Peyer's patch (tissue), 4 donors: ENCODE data around the gene SLC26A8. TPM values are rescaled to one million over a fixed set of nuclear protein-coding genes. Genes with fewer than 3 reads are reported as not detected.
"Not testable (repeated sequence)": the region's sequence is repeated elsewhere in the genome, so short reads cannot be mapped to it uniquely, and the experiment has no call there.

Experiments used
- DNase-seq, 3 donors: peaks; one replicate each; pipeline ENCODE4 v3.0.0-alpha.2; 2017 to 2019
- H3K27ac ChIP-seq, 4 donors: fragments of 200-600 bp; sonication (generic); one replicate each; pipeline ENCODE4 v1.5.1; 2016 to 2019
- H3K27me3 ChIP-seq, 2 donors: fragments of 200-600 bp; sonication (generic); one replicate each; pipeline ENCODE4 v1.5.1; 2019
- H3K36me3 ChIP-seq, 3 donors: fragments of 200-600 bp; sonication (generic); one replicate each; pipeline ENCODE4 v1.5.1; 2016 to 2019
- H3K4me1 ChIP-seq, 4 donors: fragments of 200-600 bp; sonication (generic); one replicate each; pipeline ENCODE4 v1.5.1; 2016 to 2019
- H3K4me3 ChIP-seq, 4 donors: fragments of 200-600 bp; sonication (generic); 1 replicate in 3 of 4; 2 replicates in 1 of 4; pipeline ENCODE4 v1.5.1; 2016 to 2019; ENCODE audit warnings: mild to moderate bottlenecking in 1 of 4
- H3K9me3 ChIP-seq, 4 donors: fragments of 200-600 bp; sonication (generic); one replicate each; pipeline ENCODE4 v1.5.1; 2016 to 2019; ENCODE audit warnings: mild to moderate bottlenecking in 1 of 4
- CTCF ChIP-seq, 6 experiments: fragments of 450-650 bp in 4 of 6; fragments of 200-600 bp in 2 of 6; sonication (generic) in 1 of 6; IDR thresholded peaks; one replicate each; pipeline ENCODE4 v1.5.1; 2017 to 2019; ENCODE audit warnings: antibody characterized with exemption in 6 of 6, mild to moderate bottlenecking in 3 of 6, moderate library complexity in 1 of 6
- POLR2A ChIP-seq, 2 donors: fragments of 450-650 bp; IDR thresholded peaks; one replicate each; pipeline ENCODE4 v1.5.1; 2017; ENCODE audit warnings: antibody characterized with exemption in 2 of 2, mild to moderate bottlenecking in 2 of 2, moderate library complexity in 2 of 2
- total RNA-seq, 4 donors: library from RNA; depleted of rRNA; stranded (reverse); fragments of >200 nt; gene quantifications; one replicate each; pipeline ENCODE4 v1.1.0, GENCODE V29; 2016

SLC26A8 gene
- total RNA-seq, 4 donors from 2014 or later = 1.7 TPM; not detected in 3

- no peaks in the 10 kb centered on the region for H3K9me3 ChIP-seq
- H3K27ac ChIP-seq = no peak overlapping the region
- no peaks in the 10 kb centered on the region for H3K27me3 ChIP-seq
- no peak for DNase-seq
- H3K36me3 ChIP-seq = no peaks in the 10 kb centered on the region
- no peak overlapping the region for H3K4me3 ChIP-seq
- no peak for TF ChIP-seq CTCF (IDR thresholded peaks at IDR 0.05)
- TF ChIP-seq POLR2A (IDR thresholded peaks at IDR 0.05) = no peak
- H3K4me1 ChIP-seq = peaks cover 0 to 4% (median 0%) of the 10 kb centered on the region in 4 donors
Measured at GRCh38 chr6:35955071-35955470, 69.4 kb downstream of the SLC26A8 start.

GRCh38 chr6:35954333-35954732 is 70.1 kb downstream of the SLC26A8 start:
- Histone ChIP-seq H3K4me3 (no peak overlapping the region), H3K36me3 (no peaks in the 10 kb centered on the region), H3K27me3 (no peaks in the 10 kb centered on the region), H3K27ac (no peak overlapping the region), H3K9me3 (no peaks in the 10 kb centered on the region), H3K4me1 (peaks cover 0 to 4% (median 0%) of the 10 kb centered on the region in 4 donors)
- DNase-seq = no peak
- no peak for TF ChIP-seq POLR2A (IDR thresholded peaks at IDR 0.05)
- TF ChIP-seq CTCF (IDR thresholded peaks at IDR 0.05) = no peak

GRCh38 chr6:35948725-35949124 is 75.7 kb downstream of the SLC26A8 start:
- TF ChIP-seq POLR2A (IDR thresholded peaks at IDR 0.05) = no peak
- peak in 1 of 6 experiments; percentile 10 for TF ChIP-seq CTCF (IDR thresholded peaks at IDR 0.05)

GRCh38 chr6:35945650-35946025 is 78.8 kb downstream of the SLC26A8 start:
- no peak overlapping the region for H3K4me3 ChIP-seq
- no peaks in the 10 kb centered on the region for H3K36me3 ChIP-seq
- no peak for DNase-seq
- no peak for TF ChIP-seq POLR2A (IDR thresholded peaks at IDR 0.05)
- H3K9me3 ChIP-seq = no peaks in the 10 kb centered on the region
- no peak overlapping the region for H3K27ac ChIP-seq
- H3K4me1 ChIP-seq = peaks cover 0 to 4% (median 0%) of the 10 kb centered on the region in 4 donors
- no peaks in the 10 kb centered on the region for H3K27me3 ChIP-seq

More at GRCh38 chr6:35948725-35949124, 75.7 kb downstream of the SLC26A8 start:
- Histone ChIP-seq H3K27ac (no peak overlapping the region), H3K9me3 (no peaks in the 10 kb centered on the region), H3K4me1 (peaks cover 0 to 4% (median 0%) of the 10 kb centered on the region in 4 donors), H3K4me3 (no peak overlapping the region), H3K36me3 (no peaks in the 10 kb centered on the region), H3K27me3 (no peaks in the 10 kb centered on the region)
- no peak for DNase-seq

- DNase-seq = no peak
- Histone ChIP-seq H3K27ac (no peak overlapping the region), H3K36me3 (no peaks in the 10 kb centered on the region), H3K4me1 (peaks cover 0 to 8% (median 0%) of the 10 kb centered on the region in 4 donors), H3K4me3 (no peak overlapping the region), H3K27me3 (no peaks in the 10 kb centered on the region), H3K9me3 (no peaks in the 10 kb centered on the region)
- TF ChIP-seq POLR2A (IDR thresholded peaks at IDR 0.05) (no peak), CTCF (IDR thresholded peaks at IDR 0.05) (no peak)
Measured at GRCh38 chr6:35943390-35943789, 81.1 kb downstream of the SLC26A8 start.

GRCh38 chr6:35942355-35942754 is 82.1 kb downstream of the SLC26A8 start:
- no peak for TF ChIP-seq CTCF (IDR thresholded peaks at IDR 0.05)
- no peak for TF ChIP-seq POLR2A (IDR thresholded peaks at IDR 0.05)
- DNase-seq = no peak
- Histone ChIP-seq H3K4me1 (peaks cover 0 to 8% (median 0%) of the 10 kb centered on the region in 4 donors), H3K9me3 (no peaks in the 10 kb centered on the region), H3K36me3 (no peaks in the 10 kb centered on the region), H3K27ac (no peak overlapping the region), H3K27me3 (no peaks in the 10 kb centered on the region), H3K4me3 (no peak overlapping the region)

- H3K9me3 ChIP-seq, DNase-seq, H3K27me3 ChIP-seq, H3K4me3 ChIP-seq, H3K4me1 ChIP-seq, H3K36me3 ChIP-seq: not testable (repeated sequence)
- H3K27ac ChIP-seq = peak overlapping the region in 2 of 4 donors; percentile 42 to 43
Measured at GRCh38 chr6:35941170-35941569, 83.3 kb downstream of the SLC26A8 start.

GRCh38 chr6:35940014-35940413 is 84.4 kb downstream of the SLC26A8 start:
- not testable (repeated sequence) for H3K4me1 ChIP-seq, H3K4me3 ChIP-seq, H3K27ac ChIP-seq, H3K27me3 ChIP-seq, DNase-seq, H3K36me3 ChIP-seq, H3K9me3 ChIP-seq

- not testable (repeated sequence) for H3K27me3 ChIP-seq, DNase-seq, H3K36me3 ChIP-seq, H3K4me1 ChIP-seq, H3K4me3 ChIP-seq, H3K27ac ChIP-seq, H3K9me3 ChIP-seq
Measured at GRCh38 chr6:35939259-35939658, 85.2 kb downstream of the SLC26A8 start.
